B cell (primary cell): Measurements from ENCODE around the gene GLB1L2. TPM values are rescaled to one million over a fixed set of nuclear protein-coding genes. Genes with fewer than 3 reads are reported as not detected.

ENCODE experiments used
- ATAC-seq: fragments of 200-7000 bp; cut with Tn5 transposase; one replicate; pipeline ENCODE4 v1.10.0; 2021; ENCODE audit warnings: low read depth, mild to moderate bottlenecking, moderate number of reproducible peaks, moderate library complexity
- CTCF ChIA-PET: fragments of 350-600 bp; sonication (Branson Sonifier 250); formaldehyde crosslinking; loops from one replicate; lab custom pipeline; 2021; ENCODE audit warnings: antibody characterized with exemption, inconsistent platforms; lab: Charles Lee
- POLR2A ChIA-PET: fragments of 350-600 bp; sonication (Branson Sonifier 250); formaldehyde crosslinking; loops from one replicate; lab custom pipeline; 2021; ENCODE audit warnings: antibody characterized with exemption; lab: Charles Lee
- DNase-seq: peaks from one replicate; pipeline ENCODE4 v3.0.0; 2013
- H2AFZ ChIP-seq: 2 replicates; pipeline ENCODE4 v1.6.1; 2012; ENCODE audit warnings: mild to moderate bottlenecking, low read depth, low read length; ENCODE audit not compliant: insufficient read depth, poor library complexity, severe bottlenecking
- H3K27ac ChIP-seq, 2 donors: 1 replicate in 1 of 2; 2 replicates in 1 of 2; pipeline ENCODE4 v1.5.1; 2012 to 2013; ENCODE audit warnings: low read length in 2 of 2, mild to moderate bottlenecking in 2 of 2, moderate library complexity in 1 of 2
- H3K27me3 ChIP-seq, 4 experiments: fragments of 200-600 bp in 1 of 4; sonication (generic) in 1 of 4; replicated peaks in 1 of 4; 1 replicate in 2 of 4; 2 replicates in 2 of 4; pipeline versions ENCODE4 v1.6.1 to v1.7.0; 2013 to 2016; ENCODE audit warnings: low read length in 3 of 4, mild to moderate bottlenecking in 2 of 4, mixed read lengths in 1 of 4, moderate library complexity in 1 of 4; ENCODE audit not compliant: insufficient read depth in 4 of 4, control insufficient read depth in 3 of 4; ENCODE audit errors: control extremely low read depth in 1 of 4
- H3K36me3 ChIP-seq, 2 experiments: replicated peaks in 1 of 2; 1 replicate in 1 of 2; 2 replicates in 1 of 2; pipeline versions ENCODE4 v1.6.1 to v1.7.1; 2013; ENCODE audit warnings: low read length in 1 of 2; ENCODE audit not compliant: insufficient read depth in 2 of 2, control insufficient read depth in 1 of 2; ENCODE audit errors: control extremely low read depth in 1 of 2, extremely low read depth in 1 of 2
- H3K4me1 ChIP-seq, 2 donors: fragments of 200-600 bp in 1 of 2; sonication (generic) in 1 of 2; 1 replicate in 1 of 2; 2 replicates in 1 of 2; pipeline versions ENCODE4 v1.5.1 to v1.6.1; 2013 to 2017; ENCODE audit warnings: low read length in 2 of 2; ENCODE audit not compliant: control insufficient read depth in 2 of 2, insufficient read depth in 2 of 2
- H3K4me2 ChIP-seq: replicated peaks from 2 replicates; pipeline ENCODE3; 2012; ENCODE audit warnings: mild to moderate bottlenecking, low read depth, low read length; ENCODE audit not compliant: poor library complexity, severe bottlenecking
- H3K4me3 ChIP-seq, 5 experiments: fragments of 200-600 bp in 1 of 5; sonication (generic) in 1 of 5; 1 replicate in 3 of 5; 2 replicates in 2 of 5; pipeline versions ENCODE4 v1.5.1 to v1.7.0; 2011 to 2016; ENCODE audit warnings: low read length in 4 of 5, mild to moderate bottlenecking in 4 of 5, low read depth in 2 of 5, control low read depth in 1 of 5, moderate library complexity in 1 of 5; ENCODE audit not compliant: insufficient read depth in 1 of 5; ENCODE audit errors: control extremely low read depth in 1 of 5, extremely low read depth in 1 of 5
- H3K79me2 ChIP-seq: fragments of 200-600 bp; sonication (generic); one replicate; pipeline ENCODE4 v1.6.0; 2016; ENCODE audit warnings: low read length; ENCODE audit not compliant: control insufficient read depth, insufficient read depth
- H3K9ac ChIP-seq: fragments of 200-600 bp; sonication (generic); 2 replicates; pipeline ENCODE4 v1.6.1; 2017; ENCODE audit warnings: mild to moderate bottlenecking, low read length, moderate library complexity
- H3K9me3 ChIP-seq, 3 donors: one replicate each; pipeline versions ENCODE4 v1.6.1 to v1.7.1; 2013; ENCODE audit warnings: low read length in 2 of 3; ENCODE audit not compliant: control insufficient read depth in 2 of 3, insufficient read depth in 1 of 3; ENCODE audit errors: control extremely low read depth in 1 of 3
- H4K20me1 ChIP-seq: 2 replicates; pipeline ENCODE4 v1.6.0; 2012; ENCODE audit warnings: mild to moderate bottlenecking, low read length; ENCODE audit not compliant: insufficient read depth, control insufficient read depth, poor library complexity, severe bottlenecking
- H3K27ac Mint-ChIP-seq: one replicate; pipeline ENCODE4 v1.8.0; 2021; ENCODE audit warnings: mixed read lengths
- H3K27me3 Mint-ChIP-seq: one replicate; pipeline ENCODE4 v1.8.0; 2021; ENCODE audit warnings: mixed read lengths
- H3K4me1 Mint-ChIP-seq: one replicate; pipeline ENCODE4 v1.8.0; 2021; ENCODE audit warnings: mixed read lengths
- H3K4me3 Mint-ChIP-seq: one replicate; pipeline ENCODE4 v1.8.0; 2021; ENCODE audit warnings: mixed read lengths
- H3K9me3 Mint-ChIP-seq: one replicate; pipeline ENCODE4 v1.8.0; 2022; ENCODE audit warnings: mixed read lengths; ENCODE audit not compliant: insufficient read depth
- CTCF ChIP-seq: fragments of 200-600 bp; IDR thresholded peaks from one replicate; pipeline ENCODE4 v1.8.0; 2022; ENCODE audit warnings: antibody characterized with exemption, mild to moderate bottlenecking
- EZH2 ChIP-seq: IDR thresholded peaks from 2 replicates; pipeline ENCODE4 v1.6.1; 2012; ENCODE audit warnings: borderline replicate concordance, low read depth, mild to moderate bottlenecking, moderate library complexity, low read length; ENCODE audit not compliant: insufficient read depth, poor library complexity, severe bottlenecking
- WGBS: methylation state at CpG from one replicate; pipeline ENCODE4 v1.1.5; 2013; ENCODE audit warnings: missing lambda C conversion rate; ENCODE audit not compliant: insufficient coverage; 5-methylcytosine and 5-hydroxymethylcytosine counted together
- intact Hi-C: fragments of 100-400 bp; cut with micrococcal nuclease; formaldehyde crosslinking; loops from one replicate; pipeline ENCODE4 v1.10.0; 2022
- polyA plus RNA-seq: library from polyadenylated mRNA; depleted of rRNA; stranded (reverse); fragments of >200 nt; gene quantifications from 2 replicates; pipeline ENCODE4 v1.2.3, GENCODE V29; 2012
- total RNA-seq, 2 donors: library from RNA; stranded (reverse); fragments of 120-200 nt in 1 of 2; gene quantifications; 1 replicate in 1 of 2; 2 replicates in 1 of 2; pipeline versions ENCODE4 v1.2.3 to v1.2.4, GENCODE V29; 2013 to 2022

The GLB1L2 gene
- total and polyA plus RNA-seq, 2 donors (not counting 1 experiment from before 2014, with no cell fraction given): 0.31 to 0.44 TPM

- intact Hi-C loops: no loop called here
- H3K27ac Mint-ChIP-seq: no peak overlapping the region
- ChIA-PET CTCF (no interaction called here), POLR2A (no interaction called here)
- Histone ChIP-seq H3K79me2 (no peaks in the 10 kb centered on the region), H3K4me2 (no peak overlapping the region), H3K4me1 (peaks cover 6 to 7% of the 10 kb centered on the region in 2 donors), H3K27ac (no peak overlapping the region), H3K9me3 (no peaks in the 10 kb centered on the region), H3K4me3 (no peak overlapping the region), H2AFZ (no peak overlapping the region), H3K9ac (no peak overlapping the region), H4K20me1 (no peaks in the 10 kb centered on the region), H3K27me3 (peaks cover 0 to 20% (median 6%) of the 10 kb centered on the region in 4 experiments), H3K36me3 (no peaks in the 10 kb centered on the region)
- DNase-seq: no peak
- peaks cover 6% of the 10 kb centered on the region for H3K4me1 Mint-ChIP-seq
- WGBS: 94% methylated on average over 3 of the region's 4 CpGs
- TF ChIP-seq CTCF (no peak), EZH2 (no peak)
- H3K4me3 Mint-ChIP-seq: no peak overlapping the region
- H3K27me3 Mint-ChIP-seq: peaks cover 28% of the 10 kb centered on the region
- H3K9me3 Mint-ChIP-seq: no peaks in the 10 kb centered on the region
- ATAC-seq: no peak
These were observed 5.3 kb downstream of the GLB1L2 start for GRCh38 chr11:134337051-134337450.

- no peaks in the 10 kb centered on the region for H3K36me3 ChIP-seq
- Mint-ChIP-seq H3K27ac (no peak overlapping the region), H3K4me3 (no peak overlapping the region), H3K27me3 (peaks cover 22% of the 10 kb centered on the region), H3K9me3 (no peaks in the 10 kb centered on the region), H3K4me1 (no peaks in the 10 kb centered on the region)
- H3K9ac ChIP-seq: no peak overlapping the region
- ChIA-PET POLR2A (no interaction called here), CTCF (no interaction called here)
- H3K27ac ChIP-seq: no peak overlapping the region
- WGBS: 95% methylated on average over 15 of the region's 15 CpGs
- no peak overlapping the region for H2AFZ ChIP-seq
- peaks cover 0 to 3% (median 0%) of the 10 kb centered on the region in 3 donors for H3K9me3 ChIP-seq
- H3K4me2 ChIP-seq: no peak overlapping the region
- H4K20me1 ChIP-seq: no peaks in the 10 kb centered on the region
- no peaks in the 10 kb centered on the region for H3K4me1 ChIP-seq
- peaks cover 0 to 11% (median 2%) of the 10 kb centered on the region in 4 experiments for H3K27me3 ChIP-seq
- no peak for DNase-seq
- ATAC-seq: no peak
- no peaks in the 10 kb centered on the region for H3K79me2 ChIP-seq
- H3K4me3 ChIP-seq: no peak overlapping the region
- intact Hi-C loops: no loop called here
- no peak for TF ChIP-seq EZH2
- TF ChIP-seq CTCF: no peak
These were observed 6.3 kb downstream of the GLB1L2 start for GRCh38 chr11:134338068-134338467.
